H1 (cell line): Measurements from ENCODE around the gene KRT24. TPM values are rescaled to one million over a fixed set of nuclear protein-coding genes. Genes with fewer than 3 reads are reported as not detected.

Source experiments
- CTCF ChIA-PET: fragments of 300-600 bp; sonication (Branson Sonifier 250); formaldehyde crosslinking; loops from one replicate; lab custom pipeline; 2021; ENCODE audit not compliant: partially characterized antibody; lab: Charles Lee
- POLR2A ChIA-PET: fragments of 300-600 bp; sonication (Branson Sonifier 250); formaldehyde crosslinking; loops from one replicate; lab custom pipeline; 2021; ENCODE audit warnings: inconsistent platforms; ENCODE audit not compliant: partially characterized antibody; lab: Charles Lee
- DNase-seq, 2 experiments: peaks; one replicate each; pipeline versions ENCODE4 v3.0.0 to v3.0.0-alpha.2; 2010 to 2022; ENCODE audit warnings: low spot score in 2 of 2, low read depth in 1 of 2, mixed read lengths in 1 of 2
- FAIRE-seq: peaks from 2 replicates; lab custom pipeline; 2011; peaks lifted over from hg19 to GRCh38; lab: Jason Lieb, UNC
- H2AFZ ChIP-seq: 2 replicates; pipeline ENCODE4 v1.8.1; 2012; ENCODE audit warnings: low read length, inconsistent platforms
- H2AK5ac ChIP-seq: 2 replicates; pipeline ENCODE4 v1.6.1; 2013; ENCODE audit warnings: low read depth, low read length
- H2BK120ac ChIP-seq: replicated peaks from 2 replicates; pipeline ENCODE3; 2013; ENCODE audit warnings: low read depth, low read length, inconsistent platforms
- H2BK12ac ChIP-seq: 2 replicates; pipeline ENCODE4 v1.6.1; 2013; ENCODE audit warnings: low read depth, low read length
- H2BK15ac ChIP-seq: 2 replicates; pipeline ENCODE4 v1.6.1; 2013; ENCODE audit warnings: low read length
- H2BK20ac ChIP-seq: 2 replicates; pipeline ENCODE4 v1.6.1; 2013; ENCODE audit warnings: low read length
- H2BK5ac ChIP-seq: 2 replicates; pipeline ENCODE4 v1.6.1; 2013; ENCODE audit warnings: low read depth, low read length
- H3K14ac ChIP-seq: 2 replicates; pipeline ENCODE4 v1.6.1; 2013; ENCODE audit warnings: inconsistent platforms; ENCODE audit not compliant: insufficient read length
- H3K18ac ChIP-seq: 2 replicates; pipeline ENCODE4 v1.6.1; 2013; ENCODE audit warnings: low read length; ENCODE audit errors: extremely low read depth
- H3K23ac ChIP-seq: 2 replicates; pipeline ENCODE4 v1.6.1; 2013; ENCODE audit warnings: inconsistent platforms; ENCODE audit not compliant: insufficient read length
- H3K23me2 ChIP-seq: 2 replicates; pipeline ENCODE4 v1.6.1; 2013; ENCODE audit warnings: low read depth, low read length
- H3K27ac ChIP-seq: 2 replicates; pipeline ENCODE4 v1.6.1; 2011; ENCODE audit warnings: low read depth, low read length, inconsistent platforms
- H3K27me3 ChIP-seq, 4 experiments: replicated peaks in 1 of 4; 1 replicate in 1 of 4; 2 replicates in 3 of 4; pipeline versions ENCODE4 v1.6.1 to v1.8.1; 2011 to 2013; ENCODE audit warnings: low read length in 3 of 4, mild to moderate bottlenecking in 3 of 4, inconsistent platforms in 2 of 4, mixed read lengths in 2 of 4, moderate library complexity in 1 of 4; ENCODE audit not compliant: control insufficient read depth in 3 of 4, insufficient read depth in 3 of 4; ENCODE audit errors: extremely low read depth in 1 of 4
- H3K36me3 ChIP-seq, 4 experiments: 2 replicates each; pipeline versions ENCODE4 v1.6.1 to v1.8.1; 2011 to 2013; ENCODE audit warnings: mild to moderate bottlenecking in 4 of 4, low read length in 3 of 4, moderate library complexity in 2 of 4, control low read depth in 1 of 4, inconsistent platforms in 1 of 4; ENCODE audit not compliant: insufficient read depth in 4 of 4, control insufficient read depth in 2 of 4
- H3K4ac ChIP-seq: replicated peaks from 2 replicates; pipeline ENCODE3; 2013; ENCODE audit warnings: low read length, low read depth, mixed read lengths, inconsistent platforms; ENCODE audit not compliant: insufficient read length
- H3K4me1 ChIP-seq, 4 experiments: replicated peaks in 1 of 4; 1 replicate in 1 of 4; 2 replicates in 3 of 4; pipeline versions ENCODE4 v1.6.1 to v1.8.1; 2011 to 2013; ENCODE audit warnings: low read length in 3 of 4, inconsistent platforms in 2 of 4, mixed read lengths in 1 of 4; ENCODE audit not compliant: insufficient read depth in 4 of 4, control insufficient read depth in 3 of 4
- H3K4me2 ChIP-seq, 2 experiments: 2 replicates each; pipeline versions ENCODE4 v1.6.1 to v1.8.1; 2011 to 2013; ENCODE audit warnings: low read depth in 2 of 2, low read length in 2 of 2, control low read depth in 1 of 2, inconsistent platforms in 1 of 2, mild to moderate bottlenecking in 1 of 2; ENCODE audit not compliant: insufficient read depth in 1 of 2
- H3K4me3 ChIP-seq, 4 experiments: fragments of 200-600, 300-600 bp in 1 of 4; sonication (generic), shearing (Covaris generic), sonication (Bioruptor Twin) in 1 of 4; 2 replicates each; pipeline versions ENCODE4 v1.5.1 to v1.8.1; 2011 to 2016; ENCODE audit warnings: low read length in 4 of 4, low read depth in 3 of 4, control low read depth in 2 of 4, inconsistent platforms in 2 of 4, mild to moderate bottlenecking in 2 of 4, mixed read lengths in 1 of 4, moderate library complexity in 1 of 4; ENCODE audit not compliant: insufficient read depth in 2 of 4; ENCODE audit errors: extremely low read depth in 1 of 4
- H3K56ac ChIP-seq: replicated peaks from 2 replicates; pipeline ENCODE3; 2013; ENCODE audit warnings: low read depth, mild to moderate bottlenecking, mixed read lengths, low read length, inconsistent platforms; ENCODE audit not compliant: insufficient read length
- H3K79me1 ChIP-seq: 2 replicates; pipeline ENCODE4 v1.6.1; 2013; ENCODE audit warnings: low read depth, low read length, control low read depth
- H3K79me2 ChIP-seq, 2 experiments: 2 replicates each; pipeline versions ENCODE4 v1.6.1 to v1.8.1; 2012 to 2013; ENCODE audit warnings: low read length in 2 of 2, mild to moderate bottlenecking in 2 of 2, inconsistent platforms in 1 of 2; ENCODE audit not compliant: insufficient read depth in 2 of 2, control insufficient read depth in 1 of 2
- H3K9ac ChIP-seq, 4 experiments: replicated peaks in 1 of 4; 1 replicate in 1 of 4; 2 replicates in 3 of 4; pipeline versions ENCODE4 v1.6.1 to v1.8.1; 2011 to 2013; ENCODE audit warnings: low read depth in 3 of 4, low read length in 3 of 4, control low read depth in 2 of 4, mild to moderate bottlenecking in 2 of 4, moderate library complexity in 2 of 4, inconsistent platforms in 1 of 4; ENCODE audit errors: extremely low read depth in 1 of 4
- H3K9me3 ChIP-seq, 2 experiments: 2 replicates each; pipeline versions ENCODE4 v1.6.1 to v1.8.1; 2012 to 2013; ENCODE audit warnings: mild to moderate bottlenecking in 2 of 2, moderate library complexity in 2 of 2, control low read depth in 1 of 2, inconsistent platforms in 1 of 2, low read depth in 1 of 2, low read length in 1 of 2, mixed read lengths in 1 of 2; ENCODE audit not compliant: insufficient read depth in 2 of 2
- H4K20me1 ChIP-seq, 2 experiments: replicated peaks in 1 of 2; 2 replicates each; pipeline versions ENCODE3 to v1.8.1; 2011 to 2013; ENCODE audit warnings: inconsistent platforms in 2 of 2, low read length in 2 of 2, mild to moderate bottlenecking in 1 of 2; ENCODE audit not compliant: insufficient read depth in 2 of 2, control insufficient read depth in 1 of 2
- H4K5ac ChIP-seq: 2 replicates; pipeline ENCODE4 v1.6.1; 2013; ENCODE audit warnings: low read length, low read depth, mixed read lengths, inconsistent platforms; ENCODE audit not compliant: insufficient read length
- H4K8ac ChIP-seq: 2 replicates; pipeline ENCODE4 v1.8.0; 2013; ENCODE audit warnings: mild to moderate bottlenecking, moderate library complexity, low read length, inconsistent platforms; ENCODE audit not compliant: insufficient read depth; ENCODE audit errors: extremely low read depth
- H4K91ac ChIP-seq: replicated peaks from 2 replicates; pipeline ENCODE3; 2013; ENCODE audit warnings: low read length, mixed read lengths, inconsistent platforms; ENCODE audit not compliant: insufficient read length
- GABPA ChIP-seq: IDR thresholded peaks from 2 replicates; pipeline ENCODE4 v1.6.1; 2011; ENCODE audit warnings: mild to moderate bottlenecking, low read length, moderate library complexity, borderline replicate concordance; ENCODE audit not compliant: insufficient read depth
- RFX5 ChIP-seq: IDR thresholded peaks from 2 replicates; pipeline ENCODE4 v1.6.1; 2011; ENCODE audit warnings: low read depth, low read length, improper control_type of control experiment, borderline replicate concordance
- SIRT6 ChIP-seq: IDR thresholded peaks from one replicate; pipeline ENCODE4 v1.7.1; 2012; ENCODE audit warnings: low read length, inconsistent platforms
- SP4 ChIP-seq: IDR thresholded peaks from 2 replicates; pipeline ENCODE4 v1.6.1; 2012; ENCODE audit warnings: low read length, inconsistent platforms
- WGBS, 2 experiments: shearing (Covaris generic) in 1 of 2; methylation state at CpG; one replicate each; pipeline versions ENCODE4 v1.1.6 to v1.1.7; 2013 to 2015; ENCODE audit warnings: low lambda C conversion rate in 2 of 2, mixed read lengths in 2 of 2, inconsistent platforms in 1 of 2, low coverage in 1 of 2, missing lambda C conversion rate in 1 of 2; ENCODE audit not compliant: insufficient replicate concordance in 2 of 2, insufficient coverage in 1 of 2, insufficient read length in 1 of 2; ENCODE audit errors: extremely low coverage in 1 of 2, missing lambda C conversion rate in 1 of 2; 5-methylcytosine and 5-hydroxymethylcytosine counted together
- polyA plus RNA-seq, 7 experiments: library from polyadenylated mRNA; depleted of rRNA in 3 of 7; stranded (reverse) in 5 of 7; unstranded in 2 of 7; fragments of >200 nt in 5 of 7; fragments of 200-250 nt in 2 of 7; gene quantifications; 1 replicate in 5 of 7; 2 replicates in 1 of 7; 4 replicates in 1 of 7; pipeline versions ENCODE4 v1.2.1 to v1.2.3, GENCODE V29; 2011 to 2013; ENCODE audit warnings: missing spikeins in 2 of 7, mixed read lengths in 2 of 7
- total RNA-seq: library from RNA; stranded (reverse); fragmentation: NEBNext Ultra II Directional; extraction: Animal tissue kit (Norgen Biotek cat#: 25700); gene quantifications from 2 replicates; pipeline ENCODE4 v1.2.1, GENCODE V29; 2021

The KRT24 gene
- total and polyA plus RNA-seq, 2 of the 8 experiments (the other 6 are each of a cell fraction or from before 2014, with no cell fraction given): not detected

- H2AFZ ChIP-seq: peak overlapping the region; percentile 73; the same call in 1 of the 2 replicates
- no peak for TF ChIP-seq SP4
- no peak for TF ChIP-seq RFX5
- no peak for TF ChIP-seq GABPA
- no peak for TF ChIP-seq SIRT6
Observed at GRCh38 chr17:40696651-40697072, 6.9 kb downstream of the KRT24 start.

More at GRCh38 chr17:40696651-40697072, 6.9 kb downstream of the KRT24 start:
- Histone ChIP-seq H2BK120ac (no peak overlapping the region), H2BK15ac (no peak overlapping the region), H3K9me3 (no peaks in the 10 kb centered on the region), H3K4me3 (no peak overlapping the region), H3K4ac (no peak overlapping the region), H3K23me2 (no peaks in the 10 kb centered on the region), H3K14ac (no peak overlapping the region), H3K27ac (no peak overlapping the region), H3K27me3 (no peaks in the 10 kb centered on the region), H2BK12ac (no peak overlapping the region), H3K23ac (no peak overlapping the region), H3K18ac (no peak overlapping the region), H4K20me1 (no peaks in the 10 kb centered on the region), H4K8ac (no peak overlapping the region), H3K79me2 (no peaks in the 10 kb centered on the region), H4K5ac (no peak overlapping the region), H3K36me3 (no peaks in the 10 kb centered on the region), H2BK20ac (no peak overlapping the region), H2BK5ac (no peak overlapping the region), H3K4me2 (no peak overlapping the region), H3K9ac (no peak overlapping the region), H3K79me1 (no peaks in the 10 kb centered on the region), H2AK5ac (no peak overlapping the region), H3K4me1 (no peaks in the 10 kb centered on the region), H4K91ac (no peak overlapping the region), H3K56ac (no peak overlapping the region)
- CTCF ChIA-PET: interaction anchor here (0.9 to 2.4 kb wide), 3 partner anchors 16 to 81 kb away, joined by 3 to 7 read pairs (median 4); no protein-coding TSS in a partner anchor
- POLR2A ChIA-PET: no interaction called here
- no peak for DNase-seq
- no peak for FAIRE-seq
- WGBS, 2 experiments: 82% methylated on average over 3 of the region's 3 CpGs; no CpG with 5 or more reads in 1 of the 2 experiments
